AG09309 (cell line): ENCODE measurements around the gene UQCR10.

ENCODE experiments used
- DNase-seq: peaks from one replicate; pipeline ENCODE4 v3.0.0-alpha.2; 2010; ENCODE audit warnings: low read depth
- H3K4me3 ChIP-seq: 2 replicates; pipeline ENCODE4 v1.5.1; 2011; ENCODE audit warnings: mild to moderate bottlenecking, low read depth, low read length, moderate library complexity; ENCODE audit not compliant: control insufficient read depth
- CTCF ChIP-seq: IDR thresholded peaks from 2 replicates; pipeline ENCODE4 v1.5.1; 2011; ENCODE audit warnings: mild to moderate bottlenecking, low read depth, low read length, inconsistent platforms; ENCODE audit not compliant: insufficient read depth, control insufficient read depth; ENCODE audit errors: missing control alignments

The UQCR10 gene

GRCh38 chr22:29731058-29731850 is 35.9 kb upstream of the UQCR10 start:
- no peak overlapping the region for H3K4me3 ChIP-seq
- DNase-seq: no peak
- TF ChIP-seq CTCF: no peak

GRCh38 chr22:29732883-29733282 is 34.3 kb upstream of the UQCR10 start:
- TF ChIP-seq CTCF: no peak
- no peak for DNase-seq
- no peak overlapping the region for H3K4me3 ChIP-seq

- TF ChIP-seq CTCF: no peak
- DNase-seq: no peak
- H3K4me3 ChIP-seq: no peak overlapping the region
These were observed 33.6 kb upstream of the UQCR10 start for GRCh38 chr22:29733362-29734201.

- DNase-seq: no peak
- no peak for TF ChIP-seq CTCF
- no peak overlapping the region for H3K4me3 ChIP-seq
These were observed 32.8 kb upstream of the UQCR10 start for GRCh38 chr22:29734406-29734805.

- DNase-seq: no peak
- no peak for TF ChIP-seq CTCF
These were observed 32.3 kb upstream of the UQCR10 start for GRCh38 chr22:29734838-29735237.

GRCh38 chr22:29735416-29735815 is 31.8 kb upstream of the UQCR10 start:
- TF ChIP-seq CTCF: no peak
- H3K4me3 ChIP-seq: no peak overlapping the region
- no peak for DNase-seq

More at GRCh38 chr22:29734838-29735237, 32.3 kb upstream of the UQCR10 start:
- H3K4me3 ChIP-seq: no peak overlapping the region
